Suppressor macrophage (primary cell): Measurements from ENCODE around the gene TMED10.

Experiments used
- DNase-seq, 4 experiments: peaks; one replicate each; pipeline ENCODE4 v3.0.0-alpha.2; 2020 to 2022

Gene TMED10

DNA sequence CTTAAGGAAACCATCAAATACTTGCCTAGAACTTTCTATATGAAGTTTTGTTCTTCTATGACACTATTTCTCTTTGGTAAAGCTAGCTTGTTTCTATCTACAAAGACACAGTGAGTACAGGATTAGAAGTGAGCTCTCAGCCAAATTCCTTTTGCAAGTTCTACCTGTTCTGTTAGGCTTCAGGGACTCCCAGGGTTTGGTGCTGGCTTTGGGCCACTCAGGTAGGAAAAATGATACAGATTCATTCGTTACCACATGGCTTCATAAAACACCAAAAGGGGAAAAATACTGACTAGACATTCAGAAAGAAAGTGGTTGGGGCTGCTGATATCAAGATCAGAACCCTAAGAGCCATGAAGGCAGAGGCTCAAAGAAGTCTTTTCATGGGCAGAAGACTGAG, 93.1 kb downstream of the TMED10 start:
- DNase-seq, result no peak

DNA sequence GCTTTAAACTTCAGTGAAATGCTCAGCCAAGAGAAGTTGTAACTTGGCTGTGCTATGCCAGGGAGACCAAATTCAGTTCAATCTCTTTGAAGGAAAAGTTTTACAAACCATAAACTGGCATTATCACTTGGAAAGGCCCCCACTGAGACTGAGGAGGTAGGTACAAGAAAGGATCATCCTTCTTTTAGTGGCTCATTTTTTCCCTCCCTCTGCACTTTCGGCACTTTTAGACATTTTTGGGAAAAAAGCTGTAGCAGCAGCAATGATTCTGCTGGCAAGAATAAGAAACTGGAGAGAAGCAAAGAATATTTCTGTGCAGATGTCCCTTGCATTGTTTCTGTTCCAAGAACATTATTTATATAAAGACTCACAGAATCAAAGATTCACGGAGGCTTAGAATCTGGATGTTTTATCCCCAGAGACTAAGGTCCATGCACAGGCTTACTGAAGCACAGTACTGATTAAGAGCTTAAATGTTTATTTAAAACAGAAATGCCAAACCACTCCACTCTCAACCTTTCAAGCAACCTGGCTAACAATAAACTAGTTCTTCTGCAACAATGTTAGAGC, 94.7 kb downstream of the TMED10 start:
- DNase-seq, result no peak
